K562 (cell line): Measurements from ENCODE around the gene VDAC2. TPM values are rescaled to one million over a fixed set of nuclear protein-coding genes. Genes with fewer than 3 reads are reported as not detected.

Experiments used
- ARID2 ChIP-seq: fragments of 450-650 bp; IDR thresholded peaks from 2 replicates; pipeline ENCODE4 v1.6.1; 2017; ENCODE audit warnings: antibody characterized with exemption, mild to moderate bottlenecking
- ATF7 ChIP-seq: fragments of 450-650 bp; IDR thresholded peaks from 2 replicates; pipeline ENCODE4 v1.7.1; 2014; ENCODE audit warnings: mild to moderate bottlenecking, moderate library complexity
- CREB1 ChIP-seq, 2 experiments: sonication (generic) in 1 of 2; formaldehyde crosslinking in 1 of 2; IDR thresholded peaks; 2 replicates each; pipeline versions ENCODE4 v1.6.1 to v1.8.0; 2012 to 2022; ENCODE audit warnings: inconsistent platforms in 1 of 2, mild to moderate bottlenecking in 1 of 2, missing genetic modification reagents in 1 of 2, moderate library complexity in 1 of 2
- EP300 ChIP-seq: IDR thresholded peaks from 2 replicates; pipeline ENCODE4 v1.6.1; 2012; ENCODE audit warnings: low read length, improper control_type of control experiment
- GABPB1 ChIP-seq: sonication (generic); formaldehyde crosslinking; IDR thresholded peaks from 2 replicates; pipeline ENCODE4 v1.8.0; 2022; ENCODE audit warnings: mild to moderate bottlenecking, missing genetic modification reagents
- MYNN ChIP-seq, 2 experiments: sonication (generic); formaldehyde crosslinking in 1 of 2; IDR thresholded peaks; 2 replicates each; pipeline versions ENCODE4 v1.5.0 to v1.6.1; 2016 to 2020; ENCODE audit warnings: antibody characterized with exemption in 1 of 2, missing genetic modification reagents in 1 of 2
- POLR2AphosphoS2 ChIP-seq: IDR thresholded peaks from 2 replicates; pipeline ENCODE4 v1.6.1; 2012; ENCODE audit warnings: low read length, improper control_type of control experiment
- POLR2AphosphoS5 ChIP-seq: IDR thresholded peaks from 2 replicates; pipeline ENCODE4 v1.6.1; 2011; ENCODE audit warnings: mild to moderate bottlenecking, low read depth, low read length, moderate library complexity; ENCODE audit not compliant: control insufficient read depth, insufficient read depth
- RB1 ChIP-seq: fragments of 450-650 bp; IDR thresholded peaks from 2 replicates; pipeline ENCODE4 v1.6.1; 2017; ENCODE audit warnings: low read depth, mild to moderate bottlenecking
- RERE ChIP-seq: sonication (generic); formaldehyde crosslinking; IDR thresholded peaks from 2 replicates; pipeline ENCODE4 v1.8.0; 2023; ENCODE audit warnings: missing genetic modification reagents, mild to moderate bottlenecking, borderline replicate concordance
- TCF3 ChIP-seq: sonication (generic); formaldehyde crosslinking; IDR thresholded peaks from 2 replicates; pipeline ENCODE4 v1.4.0; 2020; ENCODE audit warnings: mild to moderate bottlenecking, missing genetic modification reagents
- TSC22D4 ChIP-seq: fragments of 450-650 bp; IDR thresholded peaks from 2 replicates; pipeline ENCODE4 v1.6.1; 2016; ENCODE audit warnings: missing genetic modification characterization, missing biosample characterization, control low read depth
- ZBED1 ChIP-seq: IDR thresholded peaks from 2 replicates; pipeline ENCODE4 v1.6.1; 2014
- ZNF143 ChIP-seq: sonication (generic); formaldehyde crosslinking; IDR thresholded peaks from 2 replicates; pipeline ENCODE4 v1.9.0; 2022; ENCODE audit warnings: mild to moderate bottlenecking, missing genetic modification reagents
- ZNF184 ChIP-seq: sonication (generic); formaldehyde crosslinking; IDR thresholded peaks from 2 replicates; pipeline ENCODE4 v1.5.0; 2020; ENCODE audit warnings: missing genetic modification reagents
- ZNF282 ChIP-seq: sonication (generic); formaldehyde crosslinking; IDR thresholded peaks from 2 replicates; pipeline ENCODE4 v1.8.1; 2023; ENCODE audit warnings: missing genetic modification reagents
- ZNF3 ChIP-seq: fragments of 250-450 bp; sonication (Bioruptor Pico); IDR thresholded peaks from 2 replicates; pipeline ENCODE4 v1.5.0; 2021; ENCODE audit warnings: mild to moderate bottlenecking, moderate library complexity
- ZNF511 ChIP-seq: sonication (generic); formaldehyde crosslinking; IDR thresholded peaks from 2 replicates; pipeline ENCODE4 v1.8.0; 2022; ENCODE audit warnings: mild to moderate bottlenecking, missing genetic modification reagents
- ZNF699 ChIP-seq: fragments of 250-450 bp; sonication (Bioruptor Pico); IDR thresholded peaks from 2 replicates; pipeline ENCODE4 v1.8.0; 2021; ENCODE audit warnings: mild to moderate bottlenecking, moderate library complexity; ENCODE audit not compliant: insufficient replicate concordance
- ZNF76 ChIP-seq: fragments of 250-450 bp; sonication (Bioruptor Pico); IDR thresholded peaks from 2 replicates; pipeline ENCODE4 v1.4.0; 2020; ENCODE audit warnings: mild to moderate bottlenecking, moderate library complexity, borderline replicate concordance
- polyA plus RNA-seq, 8 experiments: library from polyadenylated mRNA; depleted of rRNA in 4 of 8; stranded (reverse) in 5 of 8; unstranded in 3 of 8; fragments of >200 nt; fragmentation: Nextera tagmentation in 2 of 8; fragmentation: Illumina TruSeq in 1 of 8; extraction: Ambion mirVana in 2 of 8; extraction: Trizol in 1 of 8; gene quantifications; 2 replicates each; pipeline versions ENCODE4 v1.2.1 to v1.2.3, GENCODE V29; 2011 to 2014; ENCODE audit warnings: inconsistent platforms in 1 of 8, missing spikeins in 1 of 8
- total RNA-seq, 7 experiments: library from RNA; depleted of rRNA in 6 of 7; stranded (reverse); fragments of >200 nt in 6 of 7; fragmentation: Illumina TruSeq in 2 of 7; extraction: Trizol in 2 of 7; gene quantifications; 2 replicates each; pipeline versions ENCODE4 v1.2.1 to v1.2.3, GENCODE V29; 2011 to 2021; ENCODE audit warnings: low replicate concordance in 1 of 7
- TF ChIP-seq, protein P1 (sequence below): fragments of 450-650 bp; formaldehyde crosslinking; IDR thresholded peaks from 2 replicates; pipeline ENCODE4 v1.4.0; 2020; ENCODE audit warnings: mild to moderate bottlenecking, moderate library complexity

The VDAC2 gene
- total and polyA plus RNA-seq, 9 of the 15 experiments (the other 6 are each of a cell fraction or from before 2014, with no cell fraction given), result 139 to 450 (median 250) TPM

GRCh38 chr10:75231672-75232581 is 21.3 kb downstream of the VDAC2 start (continued):
- TF ChIP-seq ZNF143 (CRISPR knock-in tag) (no peak), POLR2AphosphoS2 (peak; percentile 94), RERE (CRISPR knock-in tag) (no peak), EP300 (no peak), ARID2 (no peak; the same call in 1 of the 2 replicates), ZNF282 (CRISPR knock-in tag) (no peak), TCF3 (no peak), ZNF3 (CRISPR knock-in tag) (peak; percentile 18; the same call in 1 of the 2 replicates), GABPB1 (no peak), MYNN (IDR thresholded peaks at IDR 0.05) (peak; percentile 85; the same call in 1 of the 2 replicates), MYNN (CRISPR knock-in tag; IDR thresholded peaks at IDR 0.05) (no peak), ZNF699 (no peak), POLR2AphosphoS5 (peak; percentile 60), RB1 (0 out of 2 replicates have a peak, but pooled peaks have one; percentile 15), ZBED1 (0 out of 2 replicates have a peak, but pooled peaks have one; percentile 23), ZNF511 (CRISPR knock-in tag) (no peak), ATF7 (no peak), CREB1 (IDR thresholded peaks at IDR 0.05) (no peak), CREB1 (CRISPR knock-in tag; IDR thresholded peaks at IDR 0.05) (no peak), ZNF184 (CRISPR knock-in tag) (no peak), ZNF76 (no peak), TSC22D4 (tag) (no peak)
- TF ChIP-seq, protein P1, sequence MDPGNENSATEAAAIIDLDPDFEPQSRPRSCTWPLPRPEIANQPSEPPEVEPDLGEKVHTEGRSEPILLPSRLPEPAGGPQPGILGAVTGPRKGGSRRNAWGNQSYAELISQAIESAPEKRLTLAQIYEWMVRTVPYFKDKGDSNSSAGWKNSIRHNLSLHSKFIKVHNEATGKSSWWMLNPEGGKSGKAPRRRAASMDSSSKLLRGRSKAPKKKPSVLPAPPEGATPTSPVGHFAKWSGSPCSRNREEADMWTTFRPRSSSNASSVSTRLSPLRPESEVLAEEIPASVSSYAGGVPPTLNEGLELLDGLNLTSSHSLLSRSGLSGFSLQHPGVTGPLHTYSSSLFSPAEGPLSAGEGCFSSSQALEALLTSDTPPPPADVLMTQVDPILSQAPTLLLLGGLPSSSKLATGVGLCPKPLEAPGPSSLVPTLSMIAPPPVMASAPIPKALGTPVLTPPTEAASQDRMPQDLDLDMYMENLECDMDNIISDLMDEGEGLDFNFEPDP, result no peak
